CD4-positive, alpha-beta memory T cell (primary cell): ENCODE measurements around the gene USF2. TPM values are rescaled to one million over a fixed set of nuclear protein-coding genes. Genes with fewer than 3 reads are reported as not detected.
A peak's percentile ranks its signal among the peaks of the same experiment; 100 is the strongest.

Source experiments
- CTCF ChIA-PET: fragments of 350-600 bp; sonication (Branson Sonifier 250); formaldehyde crosslinking; loops from one replicate; lab custom pipeline; 2021; ENCODE audit warnings: inconsistent platforms; ENCODE audit not compliant: partially characterized antibody; lab: Charles Lee
- POLR2A ChIA-PET: fragments of 350-600 bp; sonication (Branson Sonifier 250); formaldehyde crosslinking; loops from one replicate; lab custom pipeline; 2021; ENCODE audit not compliant: partially characterized antibody; lab: Charles Lee
- DNase-seq, 5 donors: peaks; one replicate each; pipeline versions ENCODE4 v3.0.0 to v3.0.0-alpha.2; 2020 to 2022; ENCODE audit warnings: mixed read lengths in 1 of 5
- H3K27ac ChIP-seq: one replicate; pipeline ENCODE4 v1.7.0; 2013; ENCODE audit warnings: low read depth, low read length
- H3K27me3 ChIP-seq: 2 replicates; pipeline ENCODE4 v1.7.0; 2013; ENCODE audit warnings: mild to moderate bottlenecking, low read length, moderate library complexity; ENCODE audit not compliant: insufficient read depth
- H3K36me3 ChIP-seq: 2 replicates; pipeline ENCODE4 v1.7.0; 2013; ENCODE audit warnings: mild to moderate bottlenecking, low read length, moderate library complexity; ENCODE audit not compliant: insufficient read depth
- H3K4me1 ChIP-seq: 2 replicates; pipeline ENCODE4 v1.7.0; 2013; ENCODE audit warnings: mild to moderate bottlenecking, low read length, moderate library complexity; ENCODE audit not compliant: insufficient read depth
- H3K4me3 ChIP-seq, 2 donors: one replicate each; pipeline ENCODE4 v1.7.0; 2013; ENCODE audit warnings: low read length in 2 of 2, mild to moderate bottlenecking in 1 of 2
- H3K9me3 ChIP-seq, 2 donors: one replicate each; pipeline ENCODE4 v1.7.0; 2013; ENCODE audit warnings: low read length in 2 of 2, control low read depth in 1 of 2; ENCODE audit not compliant: control insufficient read depth in 1 of 2
- H3K27ac Mint-ChIP-seq, 7 donors: one replicate each; pipeline ENCODE4 v1.8.0; 2020 to 2021; ENCODE audit warnings: mixed read lengths in 7 of 7, mild to moderate bottlenecking in 6 of 7, inconsistent platforms in 3 of 7, moderate library complexity in 3 of 7
- H3K27me3 Mint-ChIP-seq, 2 donors: one replicate each; pipeline ENCODE4 v1.8.0; 2020 to 2021; ENCODE audit warnings: mixed read lengths in 2 of 2
- H3K36me3 Mint-ChIP-seq, 2 donors: one replicate each; pipeline ENCODE4 v1.8.0; 2020 to 2021; ENCODE audit warnings: mixed read lengths in 2 of 2, inconsistent platforms in 1 of 2, mild to moderate bottlenecking in 1 of 2
- H3K4me1 Mint-ChIP-seq, 4 donors: one replicate each; pipeline ENCODE4 v1.8.0; 2020 to 2021; ENCODE audit warnings: mixed read lengths in 4 of 4, mild to moderate bottlenecking in 1 of 4
- H3K4me3 Mint-ChIP-seq, 8 donors: one replicate each; pipeline ENCODE4 v1.8.0; 2020 to 2021; ENCODE audit warnings: mixed read lengths in 8 of 8, mild to moderate bottlenecking in 7 of 8, moderate library complexity in 6 of 8, inconsistent platforms in 3 of 8
- H3K9me3 Mint-ChIP-seq, 8 donors: one replicate each; pipeline ENCODE4 v1.8.0; 2020 to 2021; ENCODE audit warnings: mixed read lengths in 8 of 8, mild to moderate bottlenecking in 5 of 8, inconsistent platforms in 3 of 8, moderate library complexity in 1 of 8
- intact Hi-C: fragments of 100-400 bp; cut with micrococcal nuclease; formaldehyde crosslinking; loops from one replicate; pipeline ENCODE4 v1.15.1; 2023
- polyA plus RNA-seq, 2 donors: library from polyadenylated mRNA; unstranded; fragments of 300-500 nt; fragmentation: Illumina TruSeq; gene quantifications; one replicate each; pipeline ENCODE4 v1.2.3, GENCODE V29; 2021
- total RNA-seq, 2 experiments: library from RNA; stranded (reverse); gene quantifications; one replicate each; pipeline ENCODE4 v1.2.3, GENCODE V29; 2021

USF2 gene
- total and polyA plus RNA-seq, 4 experiments from 2014 or later = 2.2 to 216 (median 107) TPM

DNA sequence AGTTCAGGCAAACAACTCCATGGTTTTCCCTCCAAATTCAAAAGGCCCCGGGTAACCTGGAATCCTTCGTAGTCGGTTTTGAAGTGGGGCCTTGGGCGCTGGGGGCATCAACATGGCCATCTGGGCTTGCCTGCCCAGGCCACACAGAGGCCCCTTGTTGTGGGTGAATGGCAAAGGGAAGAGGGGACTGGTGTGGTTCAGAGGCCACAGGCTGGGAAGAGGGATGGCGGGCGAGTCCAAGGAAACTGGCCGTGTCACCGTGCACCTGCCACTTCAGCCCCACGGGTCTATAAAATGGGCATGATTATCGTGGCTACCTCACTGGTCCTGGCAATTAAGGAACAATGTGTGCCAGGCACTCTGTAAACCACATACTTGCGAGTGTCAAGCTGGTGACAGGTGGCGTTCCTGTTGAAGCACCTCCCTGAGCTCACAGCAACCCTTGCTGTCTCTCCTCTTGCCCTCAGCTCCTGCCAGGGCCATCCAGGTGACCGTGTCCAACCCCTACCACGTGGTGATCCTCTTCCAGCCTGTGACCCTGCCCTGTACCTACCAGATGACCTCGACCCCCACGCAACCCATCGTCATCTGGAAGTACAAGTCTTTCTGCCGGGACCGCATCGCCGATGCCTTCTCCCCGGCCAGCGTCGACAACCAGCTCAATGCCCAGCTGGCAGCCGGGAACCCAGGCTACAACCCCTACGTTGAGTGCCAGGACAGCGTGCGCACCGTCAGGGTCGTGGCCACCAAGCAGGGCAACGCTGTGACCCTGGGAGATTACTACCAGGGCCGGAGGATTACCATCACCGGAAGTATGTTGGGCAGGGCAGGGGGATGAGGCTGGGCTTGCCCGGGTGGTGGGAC is 18.7 kb upstream of the USF2 start:
- Mint-ChIP-seq H3K27ac (peak overlapping the region; percentile 65 to 97 (median 91)), H3K9me3 (peaks cover 0 to 2% (median 0%) of the 10 kb centered on the region in 8 donors), H3K36me3 (peaks cover 16 to 33% of the 10 kb centered on the region in 2 donors), H3K4me1 (peaks cover 22 to 64% (median 35%) of the 10 kb centered on the region in 4 donors), H3K27me3 (no peaks in the 10 kb centered on the region), H3K4me3 (peak overlapping the region; percentile 91 to 94 (median 93))
- intact Hi-C loops = loop anchor here (2.0 to 5.0 kb wide), 3 partner anchors 97 to 219 kb away; partner anchors contain the start of gene FFAR1
- DNase-seq = no peak
- H3K4me1 ChIP-seq = peaks cover 24% of the 10 kb centered on the region
- POLR2A ChIA-PET = interaction anchor here (0.6 to 2.3 kb wide), 12 partner anchors 9 to 212 kb away, joined by 3 to 23 read pairs (median 4); partner anchors contain the start of genes FXYD5 and USF2
- H3K9me3 ChIP-seq = no peaks in the 10 kb centered on the region
- CTCF ChIA-PET = no interaction called here
- H3K36me3 ChIP-seq = peaks cover 17% of the 10 kb centered on the region
- H3K27me3 ChIP-seq = no peaks in the 10 kb centered on the region
- no peak overlapping the region for H3K27ac ChIP-seq
- H3K4me3 ChIP-seq = no peak overlapping the region

DNA sequence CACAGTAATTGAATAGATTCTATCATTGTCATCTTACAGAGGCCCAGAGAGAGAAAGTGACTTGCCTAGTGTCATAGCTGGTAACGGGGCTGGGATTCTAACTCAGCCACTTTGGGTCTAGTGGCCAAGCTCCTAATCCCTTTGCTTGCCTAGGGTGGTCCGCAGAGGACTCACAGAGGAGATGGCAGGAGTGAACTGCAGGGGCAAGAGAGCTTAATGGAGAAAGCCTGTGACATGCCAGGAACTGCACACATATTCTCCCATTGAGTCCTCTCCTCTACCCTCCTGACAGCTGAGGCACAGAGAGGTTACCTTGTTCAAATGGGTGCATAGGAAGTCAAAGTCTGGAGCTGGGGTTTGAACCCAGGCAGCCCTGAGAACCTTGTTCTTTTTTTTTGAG is 17.3 kb upstream of the USF2 start:
- H3K27me3 ChIP-seq = no peaks in the 10 kb centered on the region
- ChIA-PET POLR2A (interaction anchor here (0.6 to 2.3 kb wide), 6 partner anchors 10 to 211 kb away, joined by 3 to 23 read pairs (median 5); partner anchors contain the start of gene USF2), CTCF (interaction anchor here (1.1 kb wide), 1 partner anchor 9 kb away, joined by 3 read pairs; no protein-coding TSS in a partner anchor)
- no peak overlapping the region for H3K27ac ChIP-seq
- Mint-ChIP-seq H3K4me1 (peaks cover 27 to 71% (median 39%) of the 10 kb centered on the region in 4 donors), H3K4me3 (peak overlapping the region in 2 of 8 donors; percentile 67 to 92), H3K36me3 (peaks cover 22 to 42% of the 10 kb centered on the region in 2 donors), H3K27ac (peak overlapping the region; percentile 22 to 91 (median 43)), H3K27me3 (no peaks in the 10 kb centered on the region), H3K9me3 (peaks cover 0 to 2% (median 0%) of the 10 kb centered on the region in 8 donors)
- no peak overlapping the region for H3K4me3 ChIP-seq
- intact Hi-C loops = no loop called here
- H3K4me1 ChIP-seq = peaks cover 26% of the 10 kb centered on the region
- no peaks in the 10 kb centered on the region for H3K9me3 ChIP-seq
- no peak for DNase-seq
- peaks cover 18% of the 10 kb centered on the region for H3K36me3 ChIP-seq

DNA sequence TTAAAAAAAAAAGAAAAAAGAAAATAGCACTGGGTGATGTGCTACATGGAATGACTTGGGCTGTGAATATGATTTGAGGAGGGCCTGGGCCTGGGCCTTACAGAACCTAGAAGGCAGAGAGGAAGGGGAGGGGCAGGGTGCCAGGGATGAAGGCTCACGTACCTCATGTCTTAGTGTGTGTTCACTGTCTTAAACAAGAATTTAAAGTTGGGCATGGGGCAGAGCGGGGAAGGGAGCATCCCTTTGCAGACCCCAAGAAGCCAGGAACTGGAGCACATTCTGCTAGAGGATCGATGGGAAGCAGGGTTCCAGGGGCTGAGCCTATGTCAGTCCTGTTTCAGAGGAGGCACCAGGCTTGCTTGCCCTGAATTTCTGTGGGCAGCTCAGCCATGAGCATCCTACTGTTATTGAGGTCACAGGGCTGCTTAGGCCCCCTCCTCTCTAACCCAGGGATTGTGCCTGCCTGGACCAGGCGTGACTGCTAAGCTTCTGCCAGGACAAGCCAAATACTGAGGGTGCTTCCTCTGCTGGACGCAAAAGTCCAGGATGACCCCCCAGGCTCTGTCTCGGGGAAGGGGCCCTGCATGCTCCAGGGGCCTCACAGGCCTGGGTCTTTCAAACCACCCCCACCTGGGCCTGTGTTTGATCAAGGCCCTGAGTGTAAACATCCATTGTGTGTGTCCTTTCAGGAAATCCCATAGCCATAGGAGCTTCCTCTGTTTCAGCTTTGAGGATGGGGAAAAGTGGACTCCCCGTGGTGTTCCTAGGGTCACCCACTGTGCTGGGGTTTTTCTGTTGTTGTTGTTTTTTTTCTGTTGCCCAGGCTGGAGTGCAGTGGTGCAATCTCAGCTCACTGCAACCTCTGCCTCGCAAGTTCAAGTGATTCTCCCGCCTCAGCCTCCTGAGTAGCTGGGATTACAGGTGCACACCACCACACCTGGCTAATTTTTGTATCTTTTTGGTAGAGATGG is 15.2 kb upstream of the USF2 start:
- Mint-ChIP-seq H3K9me3 (no peaks in the 10 kb centered on the region), H3K27ac (peak overlapping the region in 3 of 7 donors; percentile 30 to 64 (median 43)), H3K36me3 (peaks cover 22 to 44% of the 10 kb centered on the region in 2 donors), H3K27me3 (no peaks in the 10 kb centered on the region), H3K4me1 (peaks cover 32 to 71% (median 45%) of the 10 kb centered on the region in 4 donors), H3K4me3 (no peak overlapping the region)
- intact Hi-C loops = no loop called here
- ChIA-PET POLR2A (interaction anchor here (1.1 to 2.3 kb wide), 3 partner anchors 11 to 42 kb away, joined by 4 to 9 read pairs (median 6); no protein-coding TSS in a partner anchor), CTCF (interaction anchor here (0.9 kb wide), 1 partner anchor 11 kb away, joined by 3 read pairs; no protein-coding TSS in a partner anchor)
- DNase-seq = no peak
- H3K4me3 ChIP-seq = no peak overlapping the region
- no peak overlapping the region for H3K27ac ChIP-seq
- no peaks in the 10 kb centered on the region for H3K9me3 ChIP-seq
- H3K4me1 ChIP-seq = peaks cover 30% of the 10 kb centered on the region
- H3K27me3 ChIP-seq = no peaks in the 10 kb centered on the region
- peaks cover 18% of the 10 kb centered on the region for H3K36me3 ChIP-seq

DNA sequence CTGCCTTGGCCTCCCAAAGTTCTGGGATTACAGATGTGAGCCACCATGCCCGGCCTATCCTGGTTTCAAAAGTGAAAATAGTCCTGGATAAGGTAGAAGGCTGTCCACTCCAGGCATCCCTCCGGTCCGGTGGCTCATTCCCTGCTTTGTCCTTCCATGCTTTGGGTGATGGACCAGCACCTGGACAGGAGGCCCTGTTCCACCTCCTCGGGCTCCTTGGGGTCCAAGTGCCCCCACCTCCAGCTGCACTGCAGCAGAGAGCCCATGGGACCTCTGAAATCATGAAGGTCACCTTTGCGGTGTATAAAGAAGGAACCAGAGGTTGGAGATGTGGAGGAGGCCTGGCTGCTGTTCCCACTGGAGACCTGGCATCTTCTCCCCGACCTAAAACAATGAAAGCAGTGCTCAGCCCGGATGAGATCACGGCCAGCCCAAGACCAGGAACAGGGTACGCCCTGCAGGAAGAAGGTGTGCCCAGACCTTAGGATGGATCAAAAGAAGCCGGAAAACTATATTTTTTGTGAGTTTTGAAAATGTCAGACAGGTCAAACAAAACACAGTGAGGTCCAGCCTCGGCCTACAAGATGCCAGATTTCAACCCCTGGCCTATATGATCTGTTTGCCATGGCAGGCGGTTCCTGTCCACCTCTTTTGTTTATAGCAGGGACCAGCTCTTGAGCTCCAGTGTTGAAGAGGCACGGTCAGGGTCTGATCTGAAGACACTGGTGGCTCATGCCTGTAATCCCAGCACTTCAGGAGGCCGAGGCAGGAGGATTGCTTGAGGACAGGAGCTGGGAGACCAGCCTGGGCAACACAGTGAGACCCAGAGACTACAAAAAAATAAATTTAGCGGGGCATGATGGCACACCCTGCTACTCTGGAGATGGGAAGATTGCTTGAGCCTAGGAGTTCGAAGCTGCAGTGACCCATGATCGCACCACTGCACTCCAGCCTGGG is 14.1 kb upstream of the USF2 start:
- intact Hi-C loops = no loop called here
- H3K4me3 ChIP-seq = no peak overlapping the region
- peaks cover 23% of the 10 kb centered on the region for H3K4me1 ChIP-seq
- H3K36me3 Mint-ChIP-seq = peaks cover 22 to 42% of the 10 kb centered on the region in 2 donors
- no peak overlapping the region for H3K4me3 Mint-ChIP-seq
- H3K27ac Mint-ChIP-seq = peak overlapping the region in 2 of 7 donors; percentile 29 to 55
- H3K9me3 Mint-ChIP-seq = no peaks in the 10 kb centered on the region
- POLR2A ChIA-PET = interaction anchor here (1.1 to 2.3 kb wide), 4 partner anchors 10 to 49 kb away, joined by 3 to 9 read pairs (median 6); partner anchors contain the start of gene USF2
- H3K27me3 ChIP-seq = no peaks in the 10 kb centered on the region
- H3K9me3 ChIP-seq = no peaks in the 10 kb centered on the region
- H3K36me3 ChIP-seq = peaks cover 19% of the 10 kb centered on the region
- CTCF ChIA-PET = interaction anchor here (0.9 kb wide), 1 partner anchor 10 kb away, joined by 3 read pairs; no protein-coding TSS in a partner anchor
- no peaks in the 10 kb centered on the region for H3K27me3 Mint-ChIP-seq
- H3K27ac ChIP-seq = no peak overlapping the region
- H3K4me1 Mint-ChIP-seq = peaks cover 31 to 61% (median 38%) of the 10 kb centered on the region in 4 donors
- no peak for DNase-seq

- H3K27ac Mint-ChIP-seq = peak overlapping the region in 4 of 7 donors; percentile 26 to 89 (median 68)
- H3K9me3 ChIP-seq = no peaks in the 10 kb centered on the region
- peaks cover 22 to 43% (median 28%) of the 10 kb centered on the region in 4 donors for H3K4me1 Mint-ChIP-seq
- H3K27ac ChIP-seq = no peak overlapping the region
- POLR2A ChIA-PET = interaction anchor here (0.9 to 1.7 kb wide), 5 partner anchors 9 to 206 kb away, joined by 3 to 5 read pairs (median 4); partner anchors contain the start of gene USF2
- no peak overlapping the region for H3K4me3 Mint-ChIP-seq
- H3K36me3 Mint-ChIP-seq = peaks cover 12 to 36% of the 10 kb centered on the region in 2 donors
- peaks cover 19% of the 10 kb centered on the region for H3K36me3 ChIP-seq
- no peaks in the 10 kb centered on the region for H3K27me3 ChIP-seq
- H3K4me3 ChIP-seq = no peak overlapping the region
- H3K9me3 Mint-ChIP-seq = no peaks in the 10 kb centered on the region
- H3K4me1 ChIP-seq = peaks cover 15% of the 10 kb centered on the region
- no peaks in the 10 kb centered on the region for H3K27me3 Mint-ChIP-seq
- CTCF ChIA-PET = interaction anchor here (1.0 kb wide), 1 partner anchor 103 kb away, joined by 3 read pairs; no protein-coding TSS in a partner anchor
- intact Hi-C loops = no loop called here
- no peak for DNase-seq
Measured at GRCh38 chr19:35256566-35256965, 12.2 kb upstream of the USF2 start.

- DNase-seq = no peak
- CTCF ChIA-PET = interaction anchor here (1.0 kb wide), 1 partner anchor 15 kb away, joined by 4 read pairs; no protein-coding TSS in a partner anchor
- POLR2A ChIA-PET = interaction anchor here (0.9 to 1.4 kb wide), 5 partner anchors 8 to 206 kb away, joined by 3 to 5 read pairs (median 4); no protein-coding TSS in a partner anchor
Measured at GRCh38 chr19:35257113-35257461, 11.7 kb upstream of the USF2 start.

More at GRCh38 chr19:35257113-35257461, 11.7 kb upstream of the USF2 start:
- no peaks in the 10 kb centered on the region for H3K27me3 Mint-ChIP-seq
- H3K9me3 Mint-ChIP-seq = no peaks in the 10 kb centered on the region
- Histone ChIP-seq H3K27ac (no peak overlapping the region), H3K36me3 (peaks cover 20% of the 10 kb centered on the region), H3K27me3 (no peaks in the 10 kb centered on the region), H3K4me3 (no peak overlapping the region), H3K4me1 (peaks cover 13% of the 10 kb centered on the region), H3K9me3 (no peaks in the 10 kb centered on the region)
- H3K27ac Mint-ChIP-seq = peak overlapping the region in 5 of 7 donors; percentile 19 to 78 (median 55)
- peaks cover 11 to 33% of the 10 kb centered on the region in 2 donors for H3K36me3 Mint-ChIP-seq
- intact Hi-C loops = no loop called here
- peaks cover 20 to 40% (median 27%) of the 10 kb centered on the region in 4 donors for H3K4me1 Mint-ChIP-seq
- no peak overlapping the region for H3K4me3 Mint-ChIP-seq
